ENCODE measurements around the gene PDE8B. TPM values are rescaled to one million over a fixed set of nuclear protein-coding genes. Genes with fewer than 3 reads are reported as not detected.

PDE8B gene
- total RNA-seq, 1 donor from 2014 or later = 5.3 TPM

DNA sequence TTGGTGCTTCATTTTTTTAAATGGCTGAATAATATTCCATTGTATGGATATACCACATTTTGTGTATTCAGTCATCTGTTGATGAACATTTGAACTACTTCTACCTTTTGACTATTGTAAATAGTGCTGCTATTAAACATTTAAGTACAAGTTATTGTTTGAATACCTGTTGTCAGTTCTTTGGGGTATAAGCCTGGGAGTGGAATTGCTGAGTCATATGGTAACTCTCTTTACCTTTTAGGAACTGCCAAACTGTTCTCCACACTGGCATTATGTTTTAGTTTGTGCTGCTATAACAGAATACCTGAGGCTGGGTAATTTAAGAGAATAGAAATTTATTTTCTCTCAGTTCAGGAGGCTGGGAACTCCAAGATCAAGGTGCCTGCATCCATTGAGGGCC, 15.7 kb upstream of the PDE8B start:
- no peak for DNase-seq
- TF ChIP-seq, protein P1, sequence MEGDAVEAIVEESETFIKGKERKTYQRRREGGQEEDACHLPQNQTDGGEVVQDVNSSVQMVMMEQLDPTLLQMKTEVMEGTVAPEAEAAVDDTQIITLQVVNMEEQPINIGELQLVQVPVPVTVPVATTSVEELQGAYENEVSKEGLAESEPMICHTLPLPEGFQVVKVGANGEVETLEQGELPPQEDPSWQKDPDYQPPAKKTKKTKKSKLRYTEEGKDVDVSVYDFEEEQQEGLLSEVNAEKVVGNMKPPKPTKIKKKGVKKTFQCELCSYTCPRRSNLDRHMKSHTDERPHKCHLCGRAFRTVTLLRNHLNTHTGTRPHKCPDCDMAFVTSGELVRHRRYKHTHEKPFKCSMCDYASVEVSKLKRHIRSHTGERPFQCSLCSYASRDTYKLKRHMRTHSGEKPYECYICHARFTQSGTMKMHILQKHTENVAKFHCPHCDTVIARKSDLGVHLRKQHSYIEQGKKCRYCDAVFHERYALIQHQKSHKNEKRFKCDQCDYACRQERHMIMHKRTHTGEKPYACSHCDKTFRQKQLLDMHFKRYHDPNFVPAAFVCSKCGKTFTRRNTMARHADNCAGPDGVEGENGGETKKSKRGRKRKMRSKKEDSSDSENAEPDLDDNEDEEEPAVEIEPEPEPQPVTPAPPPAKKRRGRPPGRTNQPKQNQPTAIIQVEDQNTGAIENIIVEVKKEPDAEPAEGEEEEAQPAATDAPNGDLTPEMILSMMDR (IDR thresholded peaks at IDR 0.05) = no peak
- Histone ChIP-seq H3K4me1 (no peaks in the 10 kb centered on the region), H3K36me3 (no peaks in the 10 kb centered on the region), H3K4me3 (no peak overlapping the region), H3K27me3 (ENCODE audit: low read depth) (no peaks in the 10 kb centered on the region), H3K9me3 (no peaks in the 10 kb centered on the region), H3K27ac (no peak overlapping the region)
- no peak for ATAC-seq
- intact Hi-C loops (cut with DNase I) = no loop called here

DNA sequence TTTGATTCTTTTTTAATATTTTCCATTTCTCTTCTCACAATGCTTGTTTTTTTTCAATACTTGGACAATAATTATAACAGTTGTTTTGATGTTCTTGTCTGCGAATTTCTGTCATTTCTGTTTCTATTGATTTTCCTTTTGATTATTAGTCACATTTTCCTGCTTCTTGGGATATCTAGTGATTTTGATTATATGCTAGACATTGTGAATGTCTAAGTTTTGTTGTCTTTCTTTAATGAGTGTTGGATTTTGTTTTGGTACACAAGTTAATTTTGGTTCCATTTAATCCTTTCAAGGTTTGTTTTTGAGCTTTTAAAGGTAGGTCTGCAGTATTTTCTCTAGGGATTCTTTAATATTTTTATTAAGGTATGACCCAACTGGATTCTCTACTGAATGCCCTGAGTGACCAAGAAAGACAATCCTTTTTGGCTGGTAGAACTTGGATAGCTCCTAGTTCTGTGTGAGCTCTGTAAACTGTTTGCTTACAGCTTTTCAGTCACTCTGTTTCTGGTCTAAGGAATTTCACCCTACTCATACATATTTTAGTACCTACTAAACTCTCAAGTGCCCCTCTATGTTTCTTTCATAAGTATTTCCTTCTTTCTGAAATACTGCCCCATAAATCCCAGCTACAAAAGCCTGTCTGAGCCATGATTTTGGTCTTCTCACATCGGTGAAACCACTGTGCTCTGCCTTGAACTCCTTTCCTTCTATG, 12.5 kb upstream of the PDE8B start:
- Histone ChIP-seq H3K27me3 (ENCODE audit: low read depth) (no peaks in the 10 kb centered on the region), H3K4me3 (no peak overlapping the region), H3K4me1 (no peaks in the 10 kb centered on the region), H3K9me3 (no peaks in the 10 kb centered on the region), H3K27ac (no peak overlapping the region), H3K36me3 (no peaks in the 10 kb centered on the region)
- TF ChIP-seq, protein P1 (IDR thresholded peaks at IDR 0.05) = no peak
- ATAC-seq (no peak), DNase-seq (no peak)
- intact Hi-C loops (cut with DNase I) = no loop called here

DNA sequence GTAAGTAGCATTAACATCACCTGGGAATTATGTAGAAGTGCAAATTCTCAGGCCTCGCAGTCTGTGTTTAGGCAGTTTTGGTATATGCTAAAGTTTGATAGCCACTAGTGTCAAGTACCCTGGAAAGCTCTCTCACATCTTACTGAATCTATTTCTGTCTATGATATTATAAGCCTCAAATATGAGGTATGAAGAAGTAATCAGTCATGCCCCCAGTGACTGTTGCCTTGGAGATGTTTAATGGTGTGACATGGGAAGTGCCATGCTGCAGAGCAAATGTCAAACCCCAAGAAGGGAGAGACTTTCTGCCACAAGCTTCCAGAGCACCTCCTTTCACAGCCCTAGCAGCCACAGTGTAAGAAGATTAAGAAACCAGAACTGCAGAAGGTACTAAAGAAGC, 9.8 kb upstream of the PDE8B start:
- Histone ChIP-seq H3K9me3 (no peaks in the 10 kb centered on the region), H3K4me3 (no peak overlapping the region), H3K27ac (no peak overlapping the region), H3K36me3 (no peaks in the 10 kb centered on the region), H3K27me3 (ENCODE audit: low read depth) (no peaks in the 10 kb centered on the region), H3K4me1 (no peaks in the 10 kb centered on the region)
- no peak for ATAC-seq
- no peak for DNase-seq
- intact Hi-C loops (cut with DNase I) = no loop called here
- TF ChIP-seq, protein P1 (IDR thresholded peaks at IDR 0.05) = no peak

DNA sequence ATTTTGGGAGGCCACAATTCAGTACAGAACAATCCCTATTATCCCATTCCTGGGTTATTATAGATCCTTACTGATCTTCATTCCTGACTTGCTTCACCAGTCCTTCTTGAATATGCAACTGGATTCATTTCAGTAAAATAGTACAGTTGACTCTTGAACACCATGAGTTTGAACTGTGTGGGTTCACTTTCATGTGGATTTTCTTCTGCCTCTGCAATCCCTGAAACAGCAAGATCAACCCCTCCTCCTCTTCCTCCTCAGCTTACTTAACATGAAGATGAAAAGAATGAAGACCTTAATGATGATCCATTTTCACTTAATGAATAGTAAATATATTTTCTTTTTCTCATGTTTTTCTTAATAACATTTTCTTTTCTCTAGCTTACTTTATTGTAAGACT, 8.3 kb upstream of the PDE8B start:
- DNase-seq (no peak), ATAC-seq (no peak)
- Histone ChIP-seq H3K4me1 (no peaks in the 10 kb centered on the region), H3K4me3 (no peak overlapping the region), H3K27me3 (ENCODE audit: low read depth) (no peaks in the 10 kb centered on the region), H3K9me3 (no peaks in the 10 kb centered on the region), H3K27ac (no peak overlapping the region), H3K36me3 (no peaks in the 10 kb centered on the region)
- intact Hi-C loops (cut with DNase I) = no loop called here
- TF ChIP-seq, protein P1 (IDR thresholded peaks at IDR 0.05) = no peak

DNA sequence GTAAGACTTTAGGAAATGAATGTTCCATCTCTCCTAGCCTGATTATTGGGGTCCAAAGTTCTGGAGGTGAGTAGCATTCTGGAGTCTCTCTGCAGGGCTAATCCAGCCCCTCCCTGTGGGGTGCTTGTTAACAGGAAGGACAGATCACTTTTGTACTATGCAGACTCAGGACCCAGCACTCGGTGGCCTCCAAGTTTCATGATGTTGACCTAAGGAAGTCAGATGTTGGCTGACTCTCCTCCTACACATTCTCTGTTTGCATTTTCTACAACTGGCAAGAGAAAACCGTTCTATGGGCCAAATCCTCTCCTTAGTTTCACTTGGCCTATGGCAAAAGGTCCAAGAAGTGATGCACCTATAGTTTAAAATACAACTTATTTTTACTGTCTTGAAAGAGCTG, 5.5 kb upstream of the PDE8B start:
- Histone ChIP-seq H3K4me1 (no peaks in the 10 kb centered on the region), H3K27me3 (ENCODE audit: low read depth) (peaks cover 7% of the 10 kb centered on the region), H3K36me3 (no peaks in the 10 kb centered on the region), H3K4me3 (no peak overlapping the region), H3K27ac (no peak overlapping the region), H3K9me3 (no peaks in the 10 kb centered on the region)
- intact Hi-C loops (cut with DNase I) = no loop called here
- no peak for ATAC-seq
- TF ChIP-seq, protein P1 (IDR thresholded peaks at IDR 0.05) = no peak
- DNase-seq = no peak

Measured in lower lobe of right lung (tissue), 2 donors.